Suppressor macrophage (primary cell): Measurements from ENCODE around the gene FAM24A.

Source experiments
- DNase-seq, 4 experiments: peaks; one replicate each; pipeline ENCODE4 v3.0.0-alpha.2; 2020 to 2022

Gene FAM24A

DNA sequence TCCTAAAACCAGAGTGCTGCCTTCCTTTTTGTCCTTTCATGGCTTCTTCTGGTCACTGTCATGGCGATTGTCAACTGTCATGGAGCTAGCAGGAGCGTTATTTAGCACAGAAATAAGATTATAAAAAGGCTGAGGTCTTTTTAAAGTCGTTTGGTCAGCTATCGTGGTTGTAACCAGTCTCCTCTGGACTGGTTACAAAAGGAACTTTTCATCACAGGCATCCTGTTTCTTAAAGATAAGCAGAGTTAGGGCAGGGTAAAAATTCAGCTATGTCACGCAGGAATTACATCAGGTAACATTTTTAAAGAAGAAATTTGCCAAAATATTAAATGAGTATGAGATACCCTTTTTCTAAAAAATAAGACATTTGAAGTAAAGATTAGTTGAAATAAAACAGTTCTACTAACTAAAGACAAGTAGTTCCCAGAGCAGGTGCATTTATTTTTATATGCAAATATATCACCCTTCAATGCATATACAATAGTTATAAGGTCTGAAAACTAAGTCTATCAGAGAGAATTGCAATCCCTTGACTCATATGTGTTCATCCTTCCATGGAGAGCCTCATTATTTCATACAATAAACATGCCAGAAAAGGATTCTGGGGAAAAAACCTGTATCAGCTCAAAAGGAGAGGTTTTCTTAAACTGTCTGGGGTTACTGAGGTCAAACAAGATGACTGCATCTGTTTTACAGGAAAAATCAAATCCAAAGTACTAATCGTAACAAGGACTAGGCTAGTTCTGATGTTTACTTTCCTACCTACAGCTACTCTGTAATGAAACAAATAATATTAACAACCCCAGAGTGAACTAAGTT lies 20.9 kb downstream of the FAM24A start:
- no peak for DNase-seq

DNA sequence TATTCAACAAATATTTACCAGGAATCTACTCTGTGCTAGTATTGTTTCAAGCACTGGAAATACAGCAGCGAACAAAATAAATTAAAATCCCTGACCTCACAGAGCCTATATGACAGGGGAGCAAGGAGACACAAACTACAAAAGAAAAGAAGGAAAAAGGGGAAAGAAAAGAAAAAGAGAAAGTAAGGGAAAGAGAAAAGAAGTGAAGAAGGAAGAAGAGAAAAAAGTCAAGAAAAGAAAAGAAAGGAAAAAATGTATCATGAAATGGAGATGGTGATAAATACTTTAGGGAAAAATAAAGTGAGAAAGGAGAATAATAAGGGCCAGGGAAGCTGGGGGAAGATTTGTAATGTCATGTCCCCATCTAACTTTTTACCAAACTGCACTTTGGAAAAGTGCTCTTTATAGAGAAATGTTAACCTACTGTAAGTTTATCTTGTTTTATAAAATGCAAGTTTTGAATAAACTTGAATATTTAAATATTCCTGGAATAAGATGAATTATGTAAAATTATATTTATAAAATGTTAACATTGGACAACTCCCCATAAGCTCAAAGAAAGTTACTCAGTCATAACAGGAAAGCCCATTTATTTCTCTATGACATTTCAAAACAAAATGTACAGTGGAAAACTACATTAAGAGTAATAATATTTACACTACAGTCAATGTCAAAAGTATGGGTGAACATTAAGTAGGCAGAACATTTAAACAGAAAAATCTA lies 28.9 kb downstream of the FAM24A start:
- no peak for DNase-seq

GRCh38 chr10:122939856-122940543 lies 29.6 kb downstream of the FAM24A start:
- DNase-seq, result no peak

DNA sequence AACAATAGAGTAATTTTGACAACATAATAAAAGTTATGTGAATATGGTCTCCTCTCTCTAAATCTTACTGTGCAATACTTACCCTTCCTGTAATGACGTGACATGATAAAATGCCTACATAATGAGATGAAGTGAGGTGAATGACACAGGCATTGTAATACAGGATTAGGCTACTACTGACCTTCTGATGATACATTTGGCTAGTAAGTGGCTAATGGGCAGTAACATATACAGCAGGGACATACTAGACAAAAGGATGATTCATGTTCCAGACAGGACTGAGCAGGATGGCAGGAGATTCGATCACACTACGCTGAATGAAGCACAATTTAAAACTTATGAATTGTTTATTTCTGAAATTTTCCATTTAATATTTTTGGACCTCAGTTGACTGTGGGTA lies 38.9 kb downstream of the FAM24A start:
- DNase-seq, result no peak

GRCh38 chr10:122953902-122954730 lies 43.7 kb downstream of the FAM24A start, which contains the start of gene C10orf88:
Gene C10orf88, minus strand, starts transcription at chr10:122954227. Its CDS starts 49 bp downstream, at chr10:122954178.
- peak; percentile 98 to 99 (median 99) for DNase-seq

GRCh38 chr10:122954731-122955050 lies 44.3 kb downstream of the FAM24A start:
- no peak for DNase-seq

- no peak for DNase-seq
Observed at GRCh38 chr10:122955892-122956291, 45.5 kb downstream of the FAM24A start.

- DNase-seq, result no peak
Observed at GRCh38 chr10:122957474-122957873, 47.1 kb downstream of the FAM24A start.

- peak in 3 of 4 experiments; percentile 7 to 28 (median 14) for DNase-seq
Observed at GRCh38 chr10:122962405-122962804, 52.0 kb downstream of the FAM24A start.
